HS-27A (cell line): ENCODE results near the gene DNMT3A.
"Not testable (repeated sequence)": the region's sequence is repeated elsewhere in the genome, so short reads cannot be mapped to it uniquely, and the experiment has no call there.

Source experiments
- DNase-seq: peaks from one replicate; pipeline ENCODE4 v3.0.0-alpha.2; 2012; ENCODE audit warnings: low read depth, missing footprints

The DNMT3A gene

GRCh38 chr2:25283921-25284320 is 57.8 kb downstream of the DNMT3A start:
- DNase-seq: no peak

- DNase-seq: no peak
These were observed 59.8 kb downstream of the DNMT3A start for GRCh38 chr2:25281941-25282340.

GRCh38 chr2:25281522-25281921 is 60.2 kb downstream of the DNMT3A start:
- DNase-seq: no peak

- DNase-seq: no peak
These were observed 61.6 kb downstream of the DNMT3A start for GRCh38 chr2:25280051-25280687.

GRCh38 chr2:25279091-25279651 is 62.6 kb downstream of the DNMT3A start:
- no peak for DNase-seq

- DNase-seq: no peak
These were observed 64.9 kb downstream of the DNMT3A start for GRCh38 chr2:25276569-25277465.

- no peak for DNase-seq
These were observed 66.2 kb downstream of the DNMT3A start for GRCh38 chr2:25275575-25275965.

- no peak for DNase-seq
These were observed 66.7 kb downstream of the DNMT3A start for GRCh38 chr2:25274868-25275574.

GRCh38 chr2:25273985-25274535 is 67.7 kb downstream of the DNMT3A start:
- DNase-seq: no peak

GRCh38 chr2:25272705-25273104 is 69.0 kb downstream of the DNMT3A start:
- not testable (repeated sequence) for DNase-seq

- no peak for DNase-seq
These were observed 71.7 kb downstream of the DNMT3A start for GRCh38 chr2:25270061-25270460.

- DNase-seq: no peak
These were observed 72.5 kb downstream of the DNMT3A start for GRCh38 chr2:25269233-25269632.

GRCh38 chr2:25268139-25268538 is 73.6 kb downstream of the DNMT3A start:
- no peak for DNase-seq

- DNase-seq: no peak
These were observed 75.3 kb downstream of the DNMT3A start for GRCh38 chr2:25266399-25266798.

- no peak for DNase-seq
These were observed 75.9 kb downstream of the DNMT3A start for GRCh38 chr2:25265802-25266201.

- no peak for DNase-seq
These were observed 76.7 kb downstream of the DNMT3A start for GRCh38 chr2:25265001-25265400.

- no peak for DNase-seq
These were observed 79.4 kb downstream of the DNMT3A start for GRCh38 chr2:25262288-25262687.

- no peak for DNase-seq
These were observed 82.0 kb downstream of the DNMT3A start for GRCh38 chr2:25259737-25260124.

- DNase-seq: no peak
These were observed 82.6 kb downstream of the DNMT3A start for GRCh38 chr2:25258847-25259736.

- no peak for DNase-seq
These were observed 83.5 kb downstream of the DNMT3A start for GRCh38 chr2:25257931-25258846.
